Omental fat pad (tissue), 4 donors: ENCODE results near the gene PTPN14. TPM values are rescaled to one million over a fixed set of nuclear protein-coding genes. Genes with fewer than 3 reads are reported as not detected.
"Not testable (repeated sequence)": the region's sequence is repeated elsewhere in the genome, so short reads cannot be mapped to it uniquely, and the experiment has no call there.

ENCODE experiments used
- ATAC-seq: fragments of 150-250 bp; one replicate; pipeline ENCODE4 v1.9.1; 2016; ENCODE audit warnings: mild to moderate bottlenecking, moderate library complexity; ENCODE audit not compliant: low FRiP score
- DNase-seq: peaks from one replicate; pipeline ENCODE4 v3.0.0-alpha.2; 2019; ENCODE audit warnings: low spot score
- CTCF ChIP-seq, 3 donors: fragments of 450-650 bp; IDR thresholded peaks; one replicate each; pipeline ENCODE4 v1.5.1; 2016 to 2017; ENCODE audit warnings: antibody characterized with exemption in 3 of 3, mild to moderate bottlenecking in 3 of 3, moderate library complexity in 2 of 3
- total RNA-seq, 4 donors: library from RNA; depleted of rRNA; stranded (reverse); fragments of >200 nt; gene quantifications; one replicate each; pipeline ENCODE4 v1.1.0, GENCODE V29; 2016

The PTPN14 gene
- total RNA-seq, 4 donors from 2014 or later, result 27.1 to 39.1 (median 35.7) TPM

- ATAC-seq (peak; percentile 86), DNase-seq (no peak)
- peak in 1 of 3 donors; percentile 21 for TF ChIP-seq CTCF (IDR thresholded peaks at IDR 0.05)
These were observed 33.7 kb upstream of the PTPN14 start for GRCh38 chr1:214584805-214585766.

- no peak for ATAC-seq
- TF ChIP-seq CTCF (IDR thresholded peaks at IDR 0.05), result no peak
- DNase-seq, result no peak
These were observed 32.6 kb upstream of the PTPN14 start for GRCh38 chr1:214583824-214584554.

- no peak for TF ChIP-seq CTCF (IDR thresholded peaks at IDR 0.05)
- ATAC-seq (no peak), DNase-seq (no peak)
These were observed 31.7 kb upstream of the PTPN14 start for GRCh38 chr1:214583113-214583512.

GRCh38 chr1:214582289-214582891, 31.0 kb upstream of the PTPN14 start:
- TF ChIP-seq CTCF (IDR thresholded peaks at IDR 0.05), result no peak
- ATAC-seq (no peak), DNase-seq (no peak)

GRCh38 chr1:214581785-214582184, 30.4 kb upstream of the PTPN14 start:
- no peak for TF ChIP-seq CTCF (IDR thresholded peaks at IDR 0.05)
- DNase-seq (no peak), ATAC-seq (no peak)

GRCh38 chr1:214579183-214579582, 27.8 kb upstream of the PTPN14 start:
- no peak for ATAC-seq
- no peak for DNase-seq
- no peak for TF ChIP-seq CTCF (IDR thresholded peaks at IDR 0.05)

GRCh38 chr1:214576120-214576519, 24.7 kb upstream of the PTPN14 start:
- not testable (repeated sequence) for ATAC-seq, DNase-seq
